Breast epithelium (tissue), 4 donors: Measurements from ENCODE around the gene SLC25A36. TPM values are rescaled to one million over a fixed set of nuclear protein-coding genes. Genes with fewer than 3 reads are reported as not detected.

Experiments used
- DNase-seq, 2 donors: peaks; one replicate each; pipeline ENCODE4 v3.0.0-alpha.2; 2019; ENCODE audit warnings: low spot score in 2 of 2
- H3K27ac ChIP-seq, 2 donors: fragments of 200-600 bp; sonication (generic) in 1 of 2; one replicate each; pipeline ENCODE4 v1.5.1; 2016 to 2019; ENCODE audit warnings: mild to moderate bottlenecking in 1 of 2
- H3K27me3 ChIP-seq, 2 donors: fragments of 200-600 bp; sonication (generic) in 1 of 2; one replicate each; pipeline versions ENCODE4 v1.5.1 to v1.6.0; 2017 to 2019; ENCODE audit warnings: control low read depth in 1 of 2, mild to moderate bottlenecking in 1 of 2
- H3K36me3 ChIP-seq: fragments of 200-600 bp; one replicate; pipeline ENCODE4 v1.5.1; 2019
- H3K4me1 ChIP-seq, 2 donors: fragments of 200-600 bp; sonication (generic); one replicate each; pipeline ENCODE4 v1.5.1; 2016 to 2019; ENCODE audit warnings: control low read depth in 1 of 2
- H3K4me3 ChIP-seq, 3 donors: fragments of 200-600 bp; sonication (generic); 1 replicate in 2 of 3; 2 replicates in 1 of 3; pipeline ENCODE4 v1.5.1; 2016 to 2019; ENCODE audit warnings: mild to moderate bottlenecking in 3 of 3, moderate library complexity in 2 of 3
- H3K9me3 ChIP-seq, 2 donors: fragments of 200-600 bp; sonication (generic) in 1 of 2; one replicate each; pipeline ENCODE4 v1.5.1; 2016 to 2019; ENCODE audit warnings: control low read depth in 1 of 2
- POLR2A ChIP-seq: fragments of 450-650 bp; IDR thresholded peaks from one replicate; pipeline ENCODE4 v1.6.1; 2016; ENCODE audit warnings: antibody characterized with exemption, mild to moderate bottlenecking, moderate library complexity
- POLR2AphosphoS5 ChIP-seq, 3 donors: sonication (generic); formaldehyde crosslinking; IDR thresholded peaks; one replicate each; pipeline ENCODE4 v1.6.1; 2017; ENCODE audit warnings: antibody characterized with exemption in 3 of 3
- intact Hi-C: fragments of 100-400 bp; cut with DNase I; formaldehyde crosslinking; loops from one replicate; pipeline ENCODE4 v1.15.1; 2023; ENCODE audit warnings: low total_unique reads
- total RNA-seq, 3 donors: library from RNA; depleted of rRNA; stranded (reverse); fragments of >200 nt; gene quantifications; one replicate each; pipeline ENCODE4 v1.1.0, GENCODE V29; 2016
- TF ChIP-seq, protein P1 (sequence below), 3 donors: fragments of 450-650 bp; IDR thresholded peaks; one replicate each; pipeline ENCODE4 v1.5.1; 2016 to 2017; ENCODE audit warnings: antibody characterized with exemption in 3 of 3, mild to moderate bottlenecking in 3 of 3, moderate library complexity in 3 of 3

SLC25A36 gene
- total RNA-seq, 3 donors from 2014 or later, result 74.7 to 111 (median 86.7) TPM

DNA sequence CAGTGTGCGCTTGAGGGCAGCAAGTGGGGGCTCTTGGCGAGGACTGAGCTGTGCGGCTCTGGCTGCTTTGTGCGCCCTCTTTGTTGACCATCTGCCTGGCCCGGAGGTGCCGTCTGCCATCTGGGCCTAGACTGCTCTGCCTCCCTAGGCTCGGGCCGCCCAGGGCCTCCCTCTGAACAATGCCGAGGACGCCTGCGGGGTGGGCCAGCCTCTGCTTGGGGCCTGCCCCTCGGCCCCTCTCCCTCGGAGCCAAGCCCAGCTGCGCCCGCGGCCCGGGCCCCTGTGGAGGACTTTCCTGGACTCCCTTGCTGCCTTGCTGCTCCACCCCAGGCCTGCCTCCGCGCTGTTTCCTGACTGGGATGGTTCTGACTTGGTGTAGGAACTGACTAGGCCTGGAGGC, 77.6 kb downstream of the SLC25A36 start:
- Histone ChIP-seq H3K4me3 (no peak overlapping the region), H3K36me3 (no peaks in the 10 kb centered on the region), H3K27ac (no peak overlapping the region), H3K27me3 (no peaks in the 10 kb centered on the region), H3K4me1 (no peaks in the 10 kb centered on the region), H3K9me3 (no peaks in the 10 kb centered on the region)
- intact Hi-C loops, result no loop called here
- DNase-seq, result no peak
- TF ChIP-seq POLR2AphosphoS5 (IDR thresholded peaks at IDR 0.05) (no peak), POLR2A (no peak)
- TF ChIP-seq, protein P1, sequence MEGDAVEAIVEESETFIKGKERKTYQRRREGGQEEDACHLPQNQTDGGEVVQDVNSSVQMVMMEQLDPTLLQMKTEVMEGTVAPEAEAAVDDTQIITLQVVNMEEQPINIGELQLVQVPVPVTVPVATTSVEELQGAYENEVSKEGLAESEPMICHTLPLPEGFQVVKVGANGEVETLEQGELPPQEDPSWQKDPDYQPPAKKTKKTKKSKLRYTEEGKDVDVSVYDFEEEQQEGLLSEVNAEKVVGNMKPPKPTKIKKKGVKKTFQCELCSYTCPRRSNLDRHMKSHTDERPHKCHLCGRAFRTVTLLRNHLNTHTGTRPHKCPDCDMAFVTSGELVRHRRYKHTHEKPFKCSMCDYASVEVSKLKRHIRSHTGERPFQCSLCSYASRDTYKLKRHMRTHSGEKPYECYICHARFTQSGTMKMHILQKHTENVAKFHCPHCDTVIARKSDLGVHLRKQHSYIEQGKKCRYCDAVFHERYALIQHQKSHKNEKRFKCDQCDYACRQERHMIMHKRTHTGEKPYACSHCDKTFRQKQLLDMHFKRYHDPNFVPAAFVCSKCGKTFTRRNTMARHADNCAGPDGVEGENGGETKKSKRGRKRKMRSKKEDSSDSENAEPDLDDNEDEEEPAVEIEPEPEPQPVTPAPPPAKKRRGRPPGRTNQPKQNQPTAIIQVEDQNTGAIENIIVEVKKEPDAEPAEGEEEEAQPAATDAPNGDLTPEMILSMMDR (IDR thresholded peaks at IDR 0.05), result no peak

DNA sequence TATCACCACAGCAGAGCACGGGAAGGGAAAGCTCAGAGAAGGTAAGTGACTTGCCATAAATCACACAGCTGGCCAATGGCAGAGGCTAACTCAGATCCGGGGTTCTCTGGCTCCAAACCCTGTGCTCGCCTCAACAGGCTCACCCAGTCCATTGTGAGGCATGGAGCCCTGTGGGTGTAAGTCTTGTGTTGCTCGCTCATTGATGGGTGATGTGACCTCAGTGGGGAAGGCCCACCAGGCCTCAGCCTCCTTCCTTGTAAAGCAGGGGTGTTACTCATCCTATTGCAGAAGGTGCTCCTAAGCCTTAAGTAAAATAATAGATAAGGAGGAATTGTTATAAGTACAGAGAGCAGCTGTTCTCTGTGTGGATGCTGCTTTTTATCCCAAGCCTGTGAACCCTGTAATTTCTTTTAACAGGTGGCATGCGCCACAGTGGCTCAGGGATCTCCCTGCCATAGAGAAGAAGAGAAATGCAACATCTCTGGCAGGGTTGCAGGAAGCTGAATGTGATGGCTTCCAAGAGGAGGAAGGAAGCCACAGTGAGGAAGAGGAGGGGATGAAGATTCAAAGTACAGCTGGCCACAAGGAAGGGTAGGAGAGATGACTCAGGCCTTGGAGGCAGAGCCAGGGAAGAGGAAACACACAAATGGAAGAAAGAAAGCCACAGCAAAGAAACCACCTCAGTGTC, 78.7 kb downstream of the SLC25A36 start:
- no peak overlapping the region for H3K27ac ChIP-seq
- TF ChIP-seq POLR2A, result no peak
- TF ChIP-seq, protein P1 (IDR thresholded peaks at IDR 0.05), result no peak
- no peak for TF ChIP-seq POLR2AphosphoS5 (IDR thresholded peaks at IDR 0.05)
- no peaks in the 10 kb centered on the region for H3K4me1 ChIP-seq
- H3K9me3 ChIP-seq, result no peaks in the 10 kb centered on the region
- H3K4me3 ChIP-seq, result no peak overlapping the region
- intact Hi-C loops, result no loop called here
- no peak for DNase-seq
- H3K27me3 ChIP-seq, result no peaks in the 10 kb centered on the region
- no peaks in the 10 kb centered on the region for H3K36me3 ChIP-seq

DNA sequence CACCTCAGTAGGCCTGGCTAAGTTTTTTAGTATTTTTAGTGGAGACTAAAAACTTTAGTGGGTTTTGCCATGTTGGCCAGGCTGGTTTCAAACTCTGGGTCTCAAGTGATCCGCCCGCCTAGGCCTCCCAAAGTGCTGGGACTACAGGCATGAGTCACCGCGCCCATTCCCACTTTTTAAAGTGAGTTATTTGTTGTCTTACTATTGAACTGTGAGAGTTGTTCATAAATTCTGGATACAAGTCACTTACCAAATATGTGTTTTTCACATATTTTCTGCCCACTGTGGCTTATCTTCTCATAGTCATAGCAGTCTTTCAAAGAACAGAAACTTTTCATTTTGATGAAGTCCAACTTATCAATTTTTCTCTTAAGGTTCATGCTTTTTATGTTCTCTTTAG, 79.6 kb downstream of the SLC25A36 start:
- intact Hi-C loops, result no loop called here
- TF ChIP-seq, protein P1 (IDR thresholded peaks at IDR 0.05), result no peak
- TF ChIP-seq POLR2A, result no peak

More for the DNA sequence above, 79.6 kb downstream of the SLC25A36 start:
- no peaks in the 10 kb centered on the region for H3K36me3 ChIP-seq
- H3K27me3 ChIP-seq, result no peaks in the 10 kb centered on the region
- DNase-seq, result no peak
- no peak overlapping the region for H3K27ac ChIP-seq
- no peak overlapping the region for H3K4me3 ChIP-seq
- no peaks in the 10 kb centered on the region for H3K4me1 ChIP-seq
- no peaks in the 10 kb centered on the region for H3K9me3 ChIP-seq

Other genes with a start within 250 kb of the SLC25A36 start
- 1 to 10 TPM in 1 of 3 donors, not detected in 2; 1.3 TPM for gene SPSB4, start 109.5 kb downstream of the SLC25A36 start, total RNA-seq